22Rv1 (cell line): ENCODE results near the gene PALM2AKAP2.
"Not testable (repeated sequence)": the region's sequence is repeated elsewhere in the genome, so short reads cannot be mapped to it uniquely, and the experiment has no call there.

Source experiments
- H3K27ac ChIP-seq: fragments of 450-650 bp; 2 replicates; pipeline ENCODE4 v1.5.1; 2017
- ZFX ChIP-seq: fragments of 450-650 bp; IDR thresholded peaks from 2 replicates; pipeline ENCODE4 v1.6.1; 2017; ENCODE audit warnings: antibody characterized with exemption, borderline replicate concordance
- TF ChIP-seq, protein P1 (sequence below): fragments of 450-650 bp; IDR thresholded peaks from 2 replicates; pipeline ENCODE4 v1.5.1; 2017; ENCODE audit warnings: mild to moderate bottlenecking

Gene PALM2AKAP2

DNA sequence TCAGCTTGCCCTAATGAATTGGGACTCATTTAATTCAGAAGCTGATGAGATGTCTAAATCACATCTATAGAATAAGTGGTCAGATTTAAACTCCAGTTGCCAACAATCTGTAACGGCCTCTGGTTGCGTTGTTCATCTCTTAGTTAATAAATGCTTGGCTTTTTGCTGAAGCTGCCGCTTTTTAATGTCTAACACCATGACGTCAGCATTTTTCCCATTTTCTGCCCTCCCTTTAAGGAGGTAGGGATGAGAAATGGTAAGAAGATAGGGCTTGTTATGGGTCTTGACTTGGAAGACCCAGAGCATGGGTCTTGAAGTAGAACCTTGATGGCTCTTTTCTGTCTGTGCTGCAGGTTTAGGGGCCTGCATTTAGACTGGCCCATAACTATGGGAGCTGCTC is 33.3 kb downstream of the PALM2AKAP2 start:
- TF ChIP-seq ZFX = no peak
- TF ChIP-seq, protein P1, sequence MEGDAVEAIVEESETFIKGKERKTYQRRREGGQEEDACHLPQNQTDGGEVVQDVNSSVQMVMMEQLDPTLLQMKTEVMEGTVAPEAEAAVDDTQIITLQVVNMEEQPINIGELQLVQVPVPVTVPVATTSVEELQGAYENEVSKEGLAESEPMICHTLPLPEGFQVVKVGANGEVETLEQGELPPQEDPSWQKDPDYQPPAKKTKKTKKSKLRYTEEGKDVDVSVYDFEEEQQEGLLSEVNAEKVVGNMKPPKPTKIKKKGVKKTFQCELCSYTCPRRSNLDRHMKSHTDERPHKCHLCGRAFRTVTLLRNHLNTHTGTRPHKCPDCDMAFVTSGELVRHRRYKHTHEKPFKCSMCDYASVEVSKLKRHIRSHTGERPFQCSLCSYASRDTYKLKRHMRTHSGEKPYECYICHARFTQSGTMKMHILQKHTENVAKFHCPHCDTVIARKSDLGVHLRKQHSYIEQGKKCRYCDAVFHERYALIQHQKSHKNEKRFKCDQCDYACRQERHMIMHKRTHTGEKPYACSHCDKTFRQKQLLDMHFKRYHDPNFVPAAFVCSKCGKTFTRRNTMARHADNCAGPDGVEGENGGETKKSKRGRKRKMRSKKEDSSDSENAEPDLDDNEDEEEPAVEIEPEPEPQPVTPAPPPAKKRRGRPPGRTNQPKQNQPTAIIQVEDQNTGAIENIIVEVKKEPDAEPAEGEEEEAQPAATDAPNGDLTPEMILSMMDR = no peak
- no peak overlapping the region for H3K27ac ChIP-seq

DNA sequence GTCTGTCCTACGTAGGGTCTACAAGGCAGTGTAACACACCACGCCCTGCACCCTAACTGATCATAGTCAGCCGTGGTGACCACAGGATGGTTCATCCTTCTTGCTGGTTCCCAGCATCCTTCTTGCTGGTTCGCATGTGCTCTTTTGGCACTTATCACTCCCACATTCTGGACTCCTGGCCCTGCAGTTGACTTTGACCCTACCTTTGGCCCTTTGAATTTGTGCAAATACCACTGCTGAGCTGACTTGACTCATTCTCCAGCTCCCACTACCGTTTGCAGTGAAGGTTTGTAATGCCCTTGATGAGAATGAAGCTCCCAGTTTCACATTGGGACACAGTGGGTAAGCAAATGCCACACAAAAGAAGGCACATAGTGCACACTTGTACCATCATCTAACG is 33.8 kb downstream of the PALM2AKAP2 start:
- H3K27ac ChIP-seq = no peak overlapping the region
- TF ChIP-seq, protein P1 = no peak
- no peak for TF ChIP-seq ZFX

DNA sequence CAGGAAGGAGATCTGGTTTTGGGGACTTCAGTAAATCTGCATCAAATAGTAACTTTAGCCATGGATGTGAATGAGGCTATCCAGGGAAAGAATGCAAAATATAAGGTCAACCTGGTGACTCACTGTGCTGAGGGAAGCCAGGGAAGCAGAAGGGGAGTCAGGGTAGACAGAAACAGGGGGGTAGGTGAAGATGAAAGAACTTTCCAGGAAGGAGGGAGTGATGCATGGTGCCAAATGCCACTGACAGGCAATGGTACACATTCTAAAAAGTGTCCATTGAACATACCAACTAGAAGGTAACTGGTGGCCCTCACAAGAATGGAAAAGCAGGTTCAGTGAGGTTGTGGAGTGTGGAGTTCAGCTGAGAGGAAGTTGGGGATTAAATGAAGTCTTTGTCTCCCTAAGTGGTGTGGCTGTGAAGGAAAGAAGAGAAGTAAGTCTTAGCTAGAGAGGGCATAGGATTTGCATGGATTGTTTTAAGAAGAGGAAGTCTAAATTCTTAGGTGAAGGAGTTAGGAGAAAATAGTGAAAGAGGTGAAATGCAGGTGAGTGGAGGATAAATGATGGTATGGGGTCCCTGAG is 35.5 kb downstream of the PALM2AKAP2 start:
- TF ChIP-seq, protein P1 = no peak
- no peak for TF ChIP-seq ZFX
- H3K27ac ChIP-seq = no peak overlapping the region

DNA sequence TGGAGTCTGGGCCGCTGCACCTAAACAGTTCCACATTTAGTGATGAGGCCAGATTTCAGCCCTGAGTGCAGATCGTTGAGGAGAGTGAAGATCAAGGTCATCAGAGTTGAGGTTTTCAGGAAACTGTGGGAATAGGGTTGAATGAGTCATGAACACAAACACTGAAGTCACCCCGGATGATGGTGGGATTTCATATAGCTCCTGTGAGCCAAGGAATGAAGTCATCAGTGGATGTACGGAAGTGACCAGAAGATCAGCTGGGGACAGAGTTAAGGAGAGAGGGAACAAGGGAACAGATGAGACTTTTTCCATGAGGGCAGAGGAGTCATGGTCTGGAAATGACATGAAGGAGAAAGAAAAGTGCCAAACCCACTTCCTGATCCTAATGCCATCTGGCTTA is 36.5 kb downstream of the PALM2AKAP2 start:
- H3K27ac ChIP-seq = no peak overlapping the region
- TF ChIP-seq, protein P1 = no peak
- TF ChIP-seq ZFX = no peak

DNA sequence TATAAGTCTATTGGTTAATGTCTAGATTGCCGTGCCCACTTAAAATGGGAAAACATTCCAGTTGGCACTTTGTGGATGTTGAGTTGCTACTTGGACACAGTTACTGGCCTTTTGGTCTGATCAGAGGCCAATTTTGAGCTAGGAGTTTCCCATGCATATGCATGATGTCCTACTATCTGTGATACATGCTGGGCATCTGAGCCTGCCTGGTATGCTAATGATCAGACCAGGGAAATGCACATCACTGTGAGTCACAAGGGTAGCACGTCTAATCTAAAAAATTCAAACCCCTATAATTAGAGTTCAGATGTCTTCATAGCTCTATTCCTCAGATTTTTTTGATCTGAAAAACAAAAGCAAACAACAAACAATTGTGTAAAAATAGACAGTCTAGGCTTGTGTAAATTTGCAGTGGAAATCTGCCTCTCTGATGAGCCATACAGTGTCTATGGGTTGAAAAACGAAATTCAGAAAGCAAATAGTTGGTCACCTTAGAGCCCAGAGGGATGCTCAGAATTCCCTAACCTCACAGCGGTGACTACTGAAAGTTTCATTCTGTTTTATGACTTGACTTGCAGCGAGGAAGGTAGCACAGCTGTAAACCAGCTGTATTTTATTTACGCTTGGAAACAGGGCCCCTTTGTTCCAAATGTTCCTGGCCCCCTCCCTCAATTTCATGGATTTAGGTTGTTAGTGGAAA is 37.3 kb downstream of the PALM2AKAP2 start:
- H3K27ac ChIP-seq = no peak overlapping the region
- no peak for TF ChIP-seq ZFX
- TF ChIP-seq, protein P1 = no peak

DNA sequence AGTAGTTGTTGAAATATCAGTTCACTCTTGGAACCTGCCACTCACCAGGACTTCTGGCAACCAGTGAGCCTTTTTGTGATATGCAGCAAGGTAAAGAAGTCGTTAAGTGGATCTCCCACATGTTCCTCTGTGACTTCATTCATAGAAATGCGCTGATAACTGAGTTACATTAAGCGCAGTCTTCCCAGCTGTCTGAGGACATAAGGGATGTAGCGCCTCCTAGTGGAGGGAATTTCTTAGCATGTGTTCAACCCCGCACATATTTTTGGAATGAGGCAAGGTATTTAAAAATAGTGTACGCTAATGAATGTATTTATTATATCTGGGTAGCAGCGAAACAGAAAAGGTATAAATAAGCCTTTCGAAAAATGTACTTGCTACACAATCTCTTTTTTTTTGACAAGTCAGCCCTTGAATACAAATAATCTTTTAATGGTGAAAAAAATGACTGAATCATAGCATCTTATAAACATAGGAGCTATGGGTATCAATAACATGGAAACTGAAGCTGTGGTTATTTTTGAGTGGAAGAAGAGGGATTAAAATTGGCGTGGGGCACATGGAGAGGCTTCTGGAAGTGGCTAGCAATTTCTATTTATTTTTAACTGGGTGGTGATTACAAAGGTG is 38.0 kb downstream of the PALM2AKAP2 start:
- TF ChIP-seq, protein P1 = peak; percentile 93
- no peak for TF ChIP-seq ZFX
- H3K27ac ChIP-seq = no peak overlapping the region

DNA sequence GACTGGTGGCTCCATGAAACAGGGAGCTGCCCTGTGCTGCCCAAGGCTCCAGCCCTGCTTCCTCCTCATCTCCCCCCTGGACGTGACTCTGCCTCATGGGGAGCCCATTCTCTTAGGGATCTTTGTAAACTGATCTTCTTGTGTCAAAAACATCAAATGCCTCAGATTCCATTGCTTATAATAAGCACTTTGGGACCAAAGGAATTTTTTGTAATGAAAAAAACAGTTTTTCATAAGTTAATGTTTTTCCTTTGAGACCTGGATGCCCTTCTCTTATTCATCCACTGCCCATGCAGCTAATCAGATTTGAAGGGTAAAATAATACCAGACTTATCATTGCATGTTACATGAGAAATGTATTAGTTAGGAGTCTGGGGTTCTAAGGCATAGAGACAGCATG is 41.7 kb downstream of the PALM2AKAP2 start:
- TF ChIP-seq ZFX = no peak
- TF ChIP-seq, protein P1 = no peak
- H3K27ac ChIP-seq = no peak overlapping the region

DNA sequence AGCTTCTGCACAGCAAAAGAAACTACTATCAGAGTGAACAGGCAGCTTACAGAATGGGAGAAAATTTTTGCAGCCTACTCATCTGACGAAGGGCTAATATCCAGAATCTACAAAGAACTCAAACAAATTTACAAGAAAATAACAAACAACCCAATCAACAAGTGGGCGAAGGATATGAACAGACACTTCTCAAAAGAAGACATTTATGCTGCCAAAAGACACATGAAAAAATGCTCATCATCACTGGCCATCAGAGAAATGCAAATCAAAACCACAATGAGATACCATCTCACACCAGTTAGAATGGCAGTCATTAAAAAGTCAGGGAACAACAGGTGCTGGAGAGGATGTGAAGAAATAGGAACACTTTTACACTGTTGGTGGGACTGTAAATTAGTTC is 45.4 kb downstream of the PALM2AKAP2 start:
- H3K27ac ChIP-seq = not testable (repeated sequence)
